A204.1 (cell line): Measurements from ENCODE around the gene MEF2D.

Source experiments
- FAIRE-seq: peaks from 2 replicates; lab custom pipeline; 2012; peaks lifted over from hg19 to GRCh38; lab: Jason Lieb, UNC

The MEF2D gene

GRCh38 chr1:156467906-156468305 lies 32.7 kb downstream of the MEF2D start:
- FAIRE-seq: no peak

GRCh38 chr1:156467385-156467784 lies 33.2 kb downstream of the MEF2D start:
- no peak for FAIRE-seq

GRCh38 chr1:156465747-156466365 lies 34.7 kb downstream of the MEF2D start:
- no peak for FAIRE-seq

- FAIRE-seq: no peak
These were observed 35.6 kb downstream of the MEF2D start for GRCh38 chr1:156464825-156465452.

- FAIRE-seq: no peak
These were observed 36.2 kb downstream of the MEF2D start for GRCh38 chr1:156464335-156464734.

- FAIRE-seq: no peak
These were observed 36.7 kb downstream of the MEF2D start for GRCh38 chr1:156463874-156464273.

- no peak for FAIRE-seq
These were observed 37.4 kb downstream of the MEF2D start for GRCh38 chr1:156462954-156463795.

- no peak for FAIRE-seq
These were observed 38.6 kb downstream of the MEF2D start for GRCh38 chr1:156461781-156462647.

GRCh38 chr1:156461109-156461508 lies 39.5 kb downstream of the MEF2D start:
- FAIRE-seq: no peak

GRCh38 chr1:156460525-156460924 lies 40.0 kb downstream of the MEF2D start:
- no peak for FAIRE-seq

GRCh38 chr1:156458181-156458503 lies 42.4 kb downstream of the MEF2D start:
- FAIRE-seq: no peak

- peak; percentile 93 for FAIRE-seq
These were observed 43.7 kb downstream of the MEF2D start for GRCh38 chr1:156456625-156457465.

GRCh38 chr1:156455362-156455761 lies 45.2 kb downstream of the MEF2D start:
- no peak for FAIRE-seq

- no peak for FAIRE-seq
These were observed 47.7 kb downstream of the MEF2D start for GRCh38 chr1:156452907-156453306.

- no peak for FAIRE-seq
These were observed 48.9 kb downstream of the MEF2D start for GRCh38 chr1:156451505-156452160.

- no peak for FAIRE-seq
These were observed 52.2 kb downstream of the MEF2D start for GRCh38 chr1:156448134-156448967.

GRCh38 chr1:156445789-156446263 lies 54.7 kb downstream of the MEF2D start:
- FAIRE-seq: peak; percentile 89

GRCh38 chr1:156444407-156445001 lies 56.1 kb downstream of the MEF2D start:
- no peak for FAIRE-seq

- FAIRE-seq: no peak
These were observed 57.3 kb downstream of the MEF2D start for GRCh38 chr1:156443286-156443685.
